Neural cell (in vitro differentiated cells): ENCODE measurements around the gene SNRNP25.

Experiments
- CTCF ChIP-seq: fragments of 450-650 bp; IDR thresholded peaks from 2 replicates; pipeline ENCODE4 v1.5.1; 2014; ENCODE audit warnings: antibody characterized with exemption, mild to moderate bottlenecking, moderate library complexity; ENCODE audit not compliant: poor library complexity, severe bottlenecking
- EP300 ChIP-seq: fragments of 450-650 bp; conservative IDR thresholded peaks from 2 replicates; pipeline ENCODE4 v1.6.1; 2014; ENCODE audit warnings: antibody characterized with exemption, mild to moderate bottlenecking, moderate library complexity; ENCODE audit not compliant: poor library complexity, severe bottlenecking
- EZH2 ChIP-seq: fragments of 200-600, 300-800 bp; shearing (Covaris generic), sonication (generic); IDR thresholded peaks from 2 replicates; pipeline ENCODE4 v1.6.1; 2014; ENCODE audit warnings: antibody characterized with exemption, low read length, borderline replicate concordance, mild to moderate bottlenecking; ENCODE audit not compliant: insufficient read depth, poor library complexity, severe bottlenecking
- MXI1 ChIP-seq: fragments of 450-650 bp; conservative IDR thresholded peaks from 2 replicates; pipeline ENCODE4 v1.6.1; 2014; ENCODE audit warnings: antibody characterized with exemption, mild to moderate bottlenecking; ENCODE audit not compliant: poor library complexity, severe bottlenecking
- POLR2AphosphoS5 ChIP-seq: IDR thresholded peaks from 2 replicates; pipeline ENCODE4 v1.6.1; 2012
- RAD21 ChIP-seq: fragments of 450-650 bp; conservative IDR thresholded peaks from 2 replicates; pipeline ENCODE4 v1.6.1; 2014; ENCODE audit warnings: antibody characterized with exemption, mild to moderate bottlenecking, moderate library complexity
- REST ChIP-seq: IDR thresholded peaks from 2 replicates; pipeline ENCODE4 v1.6.1; 2012; ENCODE audit warnings: borderline replicate concordance
- SMC3 ChIP-seq: fragments of 450-650 bp; conservative IDR thresholded peaks from 2 replicates; pipeline ENCODE4 v1.6.1; 2014; ENCODE audit warnings: antibody characterized with exemption, mild to moderate bottlenecking, moderate library complexity; ENCODE audit not compliant: poor library complexity
- TAF1 ChIP-seq: IDR thresholded peaks from 2 replicates; pipeline ENCODE4 v1.6.1; 2012; ENCODE audit warnings: low read depth

- no peak for TF ChIP-seq EZH2
- TF ChIP-seq CTCF = no peak
- TF ChIP-seq REST = no peak
- TF ChIP-seq RAD21 = no peak
- TF ChIP-seq POLR2AphosphoS5 = no peak
- TF ChIP-seq SMC3 = no peak
- TF ChIP-seq MXI1 = no peak
- TF ChIP-seq EP300 = no peak
- no peak for TF ChIP-seq TAF1
These were observed 51.9 kb downstream of the SNRNP25 start for GRCh38 chr16:105521-105920.
